DMS79 treated with DMSO at 0.1 percent for 48 hours (cell line): ENCODE results near the gene IGSF9B.
"Not testable (repeated sequence)": the region's sequence is repeated elsewhere in the genome, so short reads cannot be mapped to it uniquely, and the experiment has no call there.

Source experiments
- DNase-seq: peaks from one replicate; lab custom pipeline; 2025; lab: John Stamatoyannopoulos, UW

IGSF9B gene, protein sequence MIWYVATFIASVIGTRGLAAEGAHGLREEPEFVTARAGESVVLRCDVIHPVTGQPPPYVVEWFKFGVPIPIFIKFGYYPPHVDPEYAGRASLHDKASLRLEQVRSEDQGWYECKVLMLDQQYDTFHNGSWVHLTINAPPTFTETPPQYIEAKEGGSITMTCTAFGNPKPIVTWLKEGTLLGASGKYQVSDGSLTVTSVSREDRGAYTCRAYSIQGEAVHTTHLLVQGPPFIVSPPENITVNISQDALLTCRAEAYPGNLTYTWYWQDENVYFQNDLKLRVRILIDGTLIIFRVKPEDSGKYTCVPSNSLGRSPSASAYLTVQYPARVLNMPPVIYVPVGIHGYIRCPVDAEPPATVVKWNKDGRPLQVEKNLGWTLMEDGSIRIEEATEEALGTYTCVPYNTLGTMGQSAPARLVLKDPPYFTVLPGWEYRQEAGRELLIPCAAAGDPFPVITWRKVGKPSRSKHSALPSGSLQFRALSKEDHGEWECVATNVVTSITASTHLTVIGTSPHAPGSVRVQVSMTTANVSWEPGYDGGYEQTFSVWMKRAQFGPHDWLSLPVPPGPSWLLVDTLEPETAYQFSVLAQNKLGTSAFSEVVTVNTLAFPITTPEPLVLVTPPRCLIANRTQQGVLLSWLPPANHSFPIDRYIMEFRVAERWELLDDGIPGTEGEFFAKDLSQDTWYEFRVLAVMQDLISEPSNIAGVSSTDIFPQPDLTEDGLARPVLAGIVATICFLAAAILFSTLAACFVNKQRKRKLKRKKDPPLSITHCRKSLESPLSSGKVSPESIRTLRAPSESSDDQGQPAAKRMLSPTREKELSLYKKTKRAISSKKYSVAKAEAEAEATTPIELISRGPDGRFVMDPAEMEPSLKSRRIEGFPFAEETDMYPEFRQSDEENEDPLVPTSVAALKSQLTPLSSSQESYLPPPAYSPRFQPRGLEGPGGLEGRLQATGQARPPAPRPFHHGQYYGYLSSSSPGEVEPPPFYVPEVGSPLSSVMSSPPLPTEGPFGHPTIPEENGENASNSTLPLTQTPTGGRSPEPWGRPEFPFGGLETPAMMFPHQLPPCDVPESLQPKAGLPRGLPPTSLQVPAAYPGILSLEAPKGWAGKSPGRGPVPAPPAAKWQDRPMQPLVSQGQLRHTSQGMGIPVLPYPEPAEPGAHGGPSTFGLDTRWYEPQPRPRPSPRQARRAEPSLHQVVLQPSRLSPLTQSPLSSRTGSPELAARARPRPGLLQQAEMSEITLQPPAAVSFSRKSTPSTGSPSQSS (N-terminal part only)

DNA sequence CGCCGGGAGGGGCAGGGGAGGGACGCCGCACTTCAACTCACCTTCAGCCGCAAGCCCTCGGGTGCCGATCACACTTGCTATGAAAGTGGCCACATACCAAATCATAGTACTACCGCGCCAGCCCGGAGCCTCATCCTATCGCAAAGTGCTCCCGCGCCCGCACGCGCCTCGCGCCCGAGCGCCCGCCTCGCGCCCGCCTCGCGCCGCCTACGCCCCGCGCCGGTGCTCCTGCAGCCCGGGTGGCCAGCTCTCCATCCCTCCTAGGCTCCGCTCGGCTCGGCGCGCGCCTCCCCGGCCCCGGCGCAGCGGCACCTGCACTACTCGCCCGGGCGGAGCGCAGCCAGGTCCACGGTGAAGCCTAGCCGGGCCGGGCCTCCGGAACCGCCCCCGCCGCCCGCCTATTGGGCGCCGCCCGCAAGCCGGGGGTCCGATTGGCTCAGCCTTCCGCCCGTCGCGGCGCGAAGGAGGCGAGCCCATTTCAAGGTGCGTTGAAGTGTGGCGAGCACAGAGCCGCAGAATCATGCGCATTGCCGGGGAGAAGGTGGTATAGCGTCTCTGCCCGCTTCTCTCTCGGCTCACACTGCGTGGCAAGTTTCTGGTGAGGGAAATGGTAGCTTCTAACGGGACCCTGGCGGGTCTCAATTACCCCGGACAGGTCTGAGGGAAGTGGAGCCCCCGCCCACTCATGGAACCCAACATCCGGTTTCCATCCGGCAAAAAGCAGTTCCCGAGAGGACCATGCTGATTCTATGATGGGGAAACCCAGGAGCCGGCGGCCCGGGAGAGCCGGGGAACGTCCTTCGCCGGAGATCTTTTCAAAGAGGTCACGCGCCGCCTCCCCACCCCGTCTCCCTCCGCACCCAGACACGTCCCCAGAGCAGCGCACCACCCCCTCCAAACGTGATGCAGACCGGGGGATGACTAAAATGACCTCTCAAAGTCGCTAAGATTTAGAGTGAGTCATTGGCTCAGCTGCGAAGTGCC, at the start of gene IGSF9B:
IGSF9B (minus strand) TSS at position 319 of the 984 bp plus-strand sequence; CDS start at position 105, 214 bp downstream.
- DNase-seq: peak; percentile 89

DNA sequence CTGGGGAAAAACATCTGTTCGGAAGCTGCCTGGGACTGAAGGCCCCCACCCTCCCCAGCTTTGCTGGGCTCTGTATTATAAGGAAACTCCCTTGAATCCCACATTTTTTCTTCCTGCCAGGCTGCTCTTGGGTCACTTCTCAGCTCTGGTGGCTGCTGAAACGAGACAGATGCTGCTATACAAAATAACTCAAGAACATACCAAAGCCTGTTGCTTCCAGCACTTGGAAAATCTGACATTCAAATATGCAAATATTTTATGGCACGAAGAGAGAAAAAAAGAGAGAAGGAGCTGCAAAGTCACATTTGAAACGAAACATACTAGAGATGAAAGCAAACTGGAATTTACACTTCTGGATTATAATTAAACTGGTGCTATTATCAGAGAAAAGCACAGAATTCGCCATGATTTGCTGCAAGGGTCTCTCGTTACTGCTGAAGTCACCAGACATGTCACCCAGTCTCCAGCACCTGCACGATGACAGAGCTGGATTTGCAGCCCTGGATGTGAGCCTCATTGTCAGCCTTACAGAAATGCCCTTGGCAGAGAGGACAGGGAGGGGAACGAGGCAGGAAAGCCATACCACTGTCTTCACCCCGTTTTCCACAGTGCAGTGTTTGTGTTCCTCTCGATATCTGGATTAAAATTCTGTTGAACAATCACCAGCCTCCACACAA, 47.9 kb upstream of the IGSF9B start:
- DNase-seq: no peak

DNA sequence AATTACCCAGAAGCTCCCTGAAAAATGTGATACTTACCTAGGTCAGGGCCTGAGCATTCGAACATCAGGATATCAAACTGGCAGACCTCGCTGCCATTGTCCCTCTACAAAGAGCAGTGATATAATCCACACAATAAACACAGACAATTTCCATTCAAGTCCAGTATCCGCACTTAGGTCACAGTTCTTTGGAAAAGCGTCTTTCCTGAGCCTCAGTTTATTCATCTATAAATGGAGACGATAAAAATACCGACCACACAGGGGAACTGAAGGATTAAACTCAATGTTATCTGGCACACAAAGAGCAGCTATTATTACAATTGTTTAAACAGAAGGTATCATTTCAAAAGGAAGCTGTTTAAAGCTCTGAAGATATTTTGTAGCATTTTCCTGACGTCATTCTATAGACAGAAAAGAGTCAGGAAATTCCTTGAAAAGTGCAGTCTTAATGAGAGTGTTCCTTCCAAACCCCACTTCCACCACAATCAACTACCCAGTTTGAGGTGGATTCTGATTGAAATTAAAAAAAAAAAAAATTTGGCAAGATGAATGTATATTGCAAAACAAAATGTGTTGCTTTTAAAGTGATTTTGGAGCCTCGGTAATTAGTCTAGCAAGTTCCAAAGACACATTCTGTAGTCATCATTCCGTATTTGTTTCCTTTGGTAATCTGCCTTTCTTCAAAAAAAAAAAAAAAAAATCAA, 47.2 kb upstream of the IGSF9B start:
- no peak for DNase-seq

DNA sequence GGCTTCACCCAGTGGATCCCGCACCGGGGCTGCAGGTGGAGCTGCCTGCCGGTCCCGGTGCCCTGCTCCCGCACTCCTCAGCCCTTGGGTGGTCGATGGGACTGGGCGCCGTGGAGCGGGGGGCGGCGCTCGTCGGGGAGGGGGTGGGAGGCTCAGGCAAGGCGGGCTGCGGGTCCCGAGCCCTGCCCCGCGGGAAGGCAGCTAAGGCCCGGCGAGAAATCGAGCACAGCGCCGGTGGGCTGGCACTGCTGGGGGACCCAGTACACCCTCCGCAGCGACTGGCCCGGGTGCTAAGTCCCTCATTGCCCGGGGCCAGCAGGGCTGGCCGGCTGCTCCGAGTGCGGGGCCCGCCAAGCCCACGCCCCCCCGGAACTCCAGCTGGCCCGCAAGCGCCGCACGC, 46.1 kb upstream of the IGSF9B start:
- DNase-seq: not testable (repeated sequence)

DNA sequence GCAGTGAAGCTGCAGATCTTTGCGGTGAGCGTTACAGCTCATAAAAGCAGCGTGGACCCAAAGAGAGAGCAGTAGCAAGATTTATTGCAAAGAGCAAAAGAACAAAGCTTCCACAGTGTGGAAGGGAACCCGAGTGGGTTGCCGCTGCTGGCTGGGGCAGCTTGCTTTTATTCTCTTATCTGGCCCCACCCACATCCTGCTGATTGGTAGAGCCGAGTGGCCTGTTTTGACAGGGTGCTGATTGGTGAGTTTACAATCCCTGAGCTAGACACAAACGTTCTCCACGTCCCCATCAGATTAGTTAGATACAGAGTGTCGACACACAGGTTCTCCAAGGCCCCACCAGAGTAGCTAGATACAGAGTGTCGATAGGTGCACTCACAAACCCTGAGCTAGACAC, 45.6 kb upstream of the IGSF9B start:
- DNase-seq: not testable (repeated sequence)

DNA sequence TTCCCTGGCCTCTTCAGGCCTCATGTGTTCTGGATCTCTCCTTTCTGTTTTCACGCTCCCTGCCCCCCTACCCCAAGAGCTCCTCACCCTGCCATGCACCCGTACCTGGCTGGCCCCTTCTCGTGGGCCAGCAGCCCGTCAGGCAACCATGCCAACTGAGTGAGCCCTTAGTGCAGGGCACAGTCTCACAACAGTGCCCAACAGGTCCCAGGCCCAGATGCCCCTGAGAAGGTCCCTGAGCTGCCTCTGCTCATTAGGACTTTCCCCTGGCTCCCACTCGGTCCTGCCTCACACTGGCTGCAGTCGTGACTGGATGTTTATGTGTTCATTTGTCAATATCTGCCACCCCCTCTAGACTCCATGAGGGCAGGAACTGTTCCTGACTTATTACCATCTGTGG, 44.8 kb upstream of the IGSF9B start:
- no peak for DNase-seq

DNA sequence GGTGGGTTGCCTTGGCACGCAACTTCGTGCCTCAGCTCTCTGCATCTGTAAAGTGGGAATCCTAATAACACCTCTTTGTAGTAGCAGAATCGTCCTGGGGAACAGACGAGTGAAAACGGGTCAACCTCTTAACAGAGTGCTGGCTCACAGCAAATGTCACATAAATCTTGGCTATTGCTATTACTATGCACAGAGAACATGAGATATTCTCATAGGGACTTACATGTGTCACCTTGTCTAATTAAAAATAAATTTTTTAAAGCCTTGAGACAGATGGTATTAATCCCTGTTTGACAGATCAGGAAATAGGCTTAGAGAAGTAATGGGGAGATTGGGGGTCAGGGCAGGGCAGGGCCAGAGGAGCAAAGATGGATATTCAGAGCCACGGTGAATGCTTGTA, 44.3 kb upstream of the IGSF9B start:
- no peak for DNase-seq

DNA sequence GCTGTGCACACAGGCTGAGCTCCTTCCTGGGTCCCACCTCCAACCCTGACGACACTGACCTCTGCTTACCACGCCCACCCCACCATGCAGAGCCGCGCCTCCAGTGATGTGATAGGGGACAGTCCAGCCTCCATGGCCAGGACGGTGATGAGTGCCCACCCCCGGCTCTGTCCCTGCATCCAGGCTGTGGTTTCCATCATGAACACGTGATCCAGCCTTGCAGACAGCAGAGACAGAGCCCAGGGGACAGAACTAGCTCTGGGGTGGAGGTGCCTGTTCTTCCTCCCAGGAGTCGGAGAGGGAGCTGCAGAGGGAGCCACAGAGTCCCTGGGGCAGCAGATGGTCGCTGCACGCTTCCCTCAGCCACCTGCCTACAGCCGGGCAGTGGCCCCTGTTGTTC, 42.6 kb upstream of the IGSF9B start:
- DNase-seq: no peak

DNA sequence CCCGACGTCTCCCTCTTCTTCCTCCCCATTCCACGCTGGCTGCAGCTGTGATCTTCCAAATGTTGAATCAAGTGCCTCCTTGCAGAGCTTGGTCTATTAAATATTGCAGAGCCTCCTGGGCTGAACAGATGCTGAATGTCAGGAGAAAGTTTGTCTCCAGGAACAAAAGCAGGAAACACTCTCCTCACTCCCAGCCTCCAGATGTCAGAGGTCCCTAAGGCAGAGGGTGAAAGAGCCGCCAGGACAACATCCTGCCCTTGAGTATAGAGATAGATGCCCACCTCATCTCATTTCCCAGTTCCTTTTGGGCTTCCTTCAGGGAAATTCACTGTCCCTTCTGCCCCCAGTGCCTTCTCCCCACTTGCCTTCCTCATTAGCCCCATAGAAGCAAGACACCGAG, 40.8 kb upstream of the IGSF9B start:
- DNase-seq: no peak

DNA sequence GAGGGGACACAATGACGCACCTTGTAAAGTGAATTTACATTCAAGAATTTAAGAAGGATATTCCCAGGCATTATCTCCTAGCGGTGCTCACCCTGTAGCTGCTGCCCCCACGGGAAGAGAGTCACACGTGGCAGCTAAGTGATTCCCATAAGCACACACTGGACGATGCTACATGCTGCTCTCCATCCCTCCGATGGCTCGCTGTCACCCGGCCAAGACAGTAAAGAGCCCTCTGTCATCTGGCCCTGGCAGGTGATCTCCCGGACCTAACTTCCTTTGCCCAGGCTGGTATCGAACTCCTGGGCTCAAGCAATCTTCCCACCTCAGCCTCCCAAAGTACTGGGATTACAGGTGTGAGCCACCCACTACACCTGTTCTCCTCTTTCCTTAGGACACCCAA, 39.9 kb upstream of the IGSF9B start:
- DNase-seq: no peak

DNA sequence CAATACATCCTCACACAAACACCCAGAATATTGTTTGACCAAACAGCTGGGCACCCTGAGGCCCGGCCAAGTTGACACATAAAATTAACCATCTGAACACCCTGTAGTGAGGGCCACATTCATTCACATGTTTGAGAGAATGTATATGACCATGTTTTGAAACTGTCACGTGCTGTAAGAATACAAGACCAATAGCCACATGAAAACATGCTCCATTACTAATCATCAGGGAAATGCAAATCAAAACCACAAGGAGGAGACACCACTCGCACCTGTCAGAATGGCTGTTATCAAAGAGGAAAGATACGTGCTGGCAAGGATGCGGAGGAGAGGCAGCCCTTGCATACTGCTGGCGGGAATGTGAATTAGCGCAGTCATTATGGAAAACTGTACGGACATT, 38.3 kb upstream of the IGSF9B start:
- no peak for DNase-seq

DNA sequence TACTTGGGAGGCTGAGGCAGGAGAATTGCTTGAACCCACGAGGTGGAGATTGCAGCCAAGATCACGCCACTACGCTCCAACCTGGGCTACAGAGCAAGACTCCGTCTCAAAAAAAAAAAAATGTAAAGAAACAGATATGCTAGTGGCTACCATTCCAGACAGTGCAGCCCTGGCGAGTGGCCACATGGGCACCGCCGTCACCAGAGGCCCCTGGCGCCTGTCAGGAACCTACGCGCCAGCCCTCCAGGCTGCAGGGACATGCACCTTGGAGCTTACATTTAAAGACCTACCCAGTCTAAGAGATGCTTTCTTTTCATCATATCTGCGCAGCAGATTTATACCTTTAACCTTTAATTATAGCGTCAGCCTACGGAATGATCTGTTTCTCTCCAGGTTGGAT, 37.2 kb upstream of the IGSF9B start:
- DNase-seq: no peak

DNA sequence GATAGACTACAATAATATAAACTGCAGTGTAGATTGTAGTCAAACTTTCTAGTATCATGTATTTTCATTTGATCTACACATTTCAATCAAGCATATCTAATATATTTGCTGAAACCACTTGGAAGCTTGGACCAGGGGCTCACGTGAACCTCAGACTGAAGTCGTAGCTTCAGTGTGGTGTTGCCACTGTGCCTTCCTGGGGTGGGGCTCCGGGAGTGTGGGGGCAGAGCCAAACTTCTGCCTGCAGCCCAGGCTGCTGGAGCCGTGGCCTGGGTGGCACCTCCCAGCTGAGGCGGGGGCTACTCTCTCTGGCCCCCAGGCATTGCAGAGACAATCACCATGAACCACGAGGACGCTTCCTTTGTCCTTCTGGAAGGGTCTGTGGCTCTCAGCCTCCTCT, 36.3 kb upstream of the IGSF9B start:
- DNase-seq: no peak

DNA sequence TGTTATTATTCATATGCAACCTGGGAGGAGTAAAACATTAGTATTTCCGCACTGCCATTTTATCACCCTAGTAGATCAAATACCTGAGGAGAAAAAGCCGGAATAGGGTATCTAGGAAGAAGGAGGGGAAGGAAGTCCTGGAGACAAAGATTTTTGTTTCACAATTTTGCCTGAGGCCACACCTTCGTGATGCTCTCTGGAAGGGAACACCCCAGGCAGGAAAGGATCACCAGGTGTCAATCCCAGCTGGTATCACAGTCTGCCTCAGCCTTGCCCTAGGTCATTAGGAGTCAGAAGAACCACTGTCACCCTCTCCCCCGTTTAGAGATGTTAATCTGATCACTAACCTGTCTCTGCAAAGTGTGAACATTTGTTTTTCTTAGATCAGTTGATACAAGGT, 35.4 kb upstream of the IGSF9B start:
- no peak for DNase-seq

DNA sequence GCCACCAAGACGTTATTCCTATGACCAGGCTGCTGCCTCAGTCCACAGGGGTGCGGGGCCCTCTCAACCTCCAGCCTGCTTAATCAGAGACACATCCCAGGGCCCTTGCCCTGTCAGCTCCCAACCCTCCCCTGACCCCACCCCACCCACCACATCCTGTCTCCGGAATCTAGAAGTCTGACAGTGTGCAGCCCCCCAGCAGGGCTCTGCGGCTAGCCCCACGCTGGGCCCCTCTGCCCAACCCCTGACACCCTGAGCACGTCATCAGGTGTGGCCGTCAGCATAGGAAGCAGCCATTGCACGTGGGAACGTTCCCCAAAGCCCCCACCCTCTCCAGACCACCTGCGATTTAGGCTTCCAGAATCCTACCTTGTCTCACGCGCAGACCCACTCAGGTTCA, 34.3 kb upstream of the IGSF9B start:
- DNase-seq: no peak

DNA sequence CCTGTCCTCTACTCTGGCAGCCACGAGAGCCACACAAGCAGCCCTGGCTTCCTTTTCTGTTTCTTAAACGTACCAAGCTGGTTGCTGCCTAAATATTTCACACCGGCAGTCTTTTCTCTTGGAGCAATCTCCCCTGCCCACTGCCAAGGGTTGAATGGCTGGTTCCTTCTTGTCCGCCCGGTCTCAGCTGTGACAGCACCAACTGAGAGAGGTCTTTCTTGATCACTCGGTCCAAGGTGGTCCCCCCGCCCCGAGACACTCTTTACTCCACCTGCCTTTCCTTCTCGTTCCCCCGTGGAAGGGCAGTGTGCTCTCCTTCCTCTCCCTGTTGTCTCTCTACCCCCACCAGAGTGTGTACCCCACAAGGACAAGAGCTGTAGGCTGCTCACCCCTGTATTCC, 33.7 kb upstream of the IGSF9B start:
- DNase-seq: no peak

DNA sequence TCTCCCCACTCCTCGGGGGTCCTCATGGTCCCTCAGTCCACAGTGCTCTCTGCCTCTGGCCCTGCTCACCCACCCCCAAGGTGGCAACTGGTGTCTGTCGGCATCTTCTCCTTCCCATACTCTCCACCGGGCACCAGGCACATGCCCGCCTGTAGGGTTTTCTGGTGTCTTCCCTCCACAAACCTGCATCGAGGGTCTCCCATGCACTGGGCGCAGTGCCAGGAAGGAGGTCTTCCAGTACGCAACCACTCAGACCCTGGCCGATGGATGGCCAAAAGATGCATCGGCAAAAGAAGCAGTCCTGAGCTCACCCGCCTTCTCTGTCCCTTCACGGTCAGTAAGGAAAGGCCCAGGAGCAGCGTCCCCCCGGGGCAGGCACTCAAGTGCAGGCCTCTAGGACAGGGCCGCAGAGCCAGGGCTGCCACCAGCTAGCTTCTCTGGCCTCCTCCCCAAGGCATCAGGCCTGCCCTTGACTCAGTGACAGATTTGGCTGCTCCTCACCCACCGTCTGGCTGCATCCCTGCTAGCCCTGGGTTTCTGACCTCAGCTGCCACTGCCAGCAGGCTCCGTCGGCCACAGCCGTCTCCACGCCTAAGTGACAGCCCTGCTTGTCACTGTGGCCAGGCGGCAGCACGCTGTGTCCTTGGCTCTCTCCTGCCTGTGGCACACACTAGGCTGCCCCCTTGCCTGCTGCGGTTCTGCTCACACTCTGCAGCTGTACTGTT, 32.1 kb upstream of the IGSF9B start:
- DNase-seq: no peak

DNA sequence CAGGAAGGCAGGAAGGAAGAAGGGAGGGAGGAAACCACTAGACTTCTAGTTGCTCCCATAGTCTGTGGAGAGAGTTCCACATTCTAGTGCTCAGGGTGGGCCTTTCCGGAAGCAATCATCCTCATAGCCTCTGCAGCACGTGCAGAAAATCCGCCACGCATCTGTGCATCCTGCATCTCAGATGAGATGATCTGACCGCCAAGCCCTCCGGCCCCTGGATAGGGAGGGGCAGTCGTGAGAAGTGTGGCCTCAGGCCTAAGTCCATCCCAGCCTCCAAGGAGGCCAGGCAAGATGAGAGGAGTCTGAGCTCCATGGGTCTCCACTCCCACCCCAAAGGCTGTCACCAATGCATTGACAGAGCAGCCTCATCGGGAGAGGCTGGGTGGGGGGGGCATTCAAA, 30.4 kb upstream of the IGSF9B start:
- no peak for DNase-seq
